ENCODE data around the gene ZNF268.

GRCh38 chr12:133204264-133204603, 22.9 kb downstream of the ZNF268 start:
- TF ChIP-seq, protein P1, sequence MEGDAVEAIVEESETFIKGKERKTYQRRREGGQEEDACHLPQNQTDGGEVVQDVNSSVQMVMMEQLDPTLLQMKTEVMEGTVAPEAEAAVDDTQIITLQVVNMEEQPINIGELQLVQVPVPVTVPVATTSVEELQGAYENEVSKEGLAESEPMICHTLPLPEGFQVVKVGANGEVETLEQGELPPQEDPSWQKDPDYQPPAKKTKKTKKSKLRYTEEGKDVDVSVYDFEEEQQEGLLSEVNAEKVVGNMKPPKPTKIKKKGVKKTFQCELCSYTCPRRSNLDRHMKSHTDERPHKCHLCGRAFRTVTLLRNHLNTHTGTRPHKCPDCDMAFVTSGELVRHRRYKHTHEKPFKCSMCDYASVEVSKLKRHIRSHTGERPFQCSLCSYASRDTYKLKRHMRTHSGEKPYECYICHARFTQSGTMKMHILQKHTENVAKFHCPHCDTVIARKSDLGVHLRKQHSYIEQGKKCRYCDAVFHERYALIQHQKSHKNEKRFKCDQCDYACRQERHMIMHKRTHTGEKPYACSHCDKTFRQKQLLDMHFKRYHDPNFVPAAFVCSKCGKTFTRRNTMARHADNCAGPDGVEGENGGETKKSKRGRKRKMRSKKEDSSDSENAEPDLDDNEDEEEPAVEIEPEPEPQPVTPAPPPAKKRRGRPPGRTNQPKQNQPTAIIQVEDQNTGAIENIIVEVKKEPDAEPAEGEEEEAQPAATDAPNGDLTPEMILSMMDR (IDR thresholded peaks at IDR 0.05; ENCODE audit: borderline replicate concordance, extremely low read depth, low read length, poor library complexity, severe bottlenecking), result no peak
- no peak for TF ChIP-seq EZH2 (IDR thresholded peaks at IDR 0.05; ENCODE audit: borderline replicate concordance, low read depth, low read length, severe bottlenecking)

Data from DND-41 (cell line).